ENCODE data around the gene OMP.
"Not testable (repeated sequence)": the region's sequence is repeated elsewhere in the genome, so short reads cannot be mapped to it uniquely, and the experiment has no call there.

Gene OMP

GRCh38 chr11:77092382-77092781, 10.3 kb upstream of the OMP start:
- no peak for TF ChIP-seq CTCF (IDR thresholded peaks at IDR 0.05; ENCODE audit: insufficient read depth, low read depth, low read length, missing control alignments)
- no peak for DNase-seq (ENCODE audit: low read depth)
- no peak overlapping the region for H3K4me3 ChIP-seq (ENCODE audit: low read length)

- no peak overlapping the region for H3K4me3 ChIP-seq (ENCODE audit: low read length)
- DNase-seq (ENCODE audit: low read depth) = no peak
- no peak for TF ChIP-seq CTCF (IDR thresholded peaks at IDR 0.05; ENCODE audit: insufficient read depth, low read depth, low read length, missing control alignments)
Observed at GRCh38 chr11:77093056-77093891, 9.4 kb upstream of the OMP start.

- no peak for TF ChIP-seq CTCF (IDR thresholded peaks at IDR 0.05; ENCODE audit: insufficient read depth, low read depth, low read length, missing control alignments)
- no peak for DNase-seq (ENCODE audit: low read depth)
- H3K4me3 ChIP-seq (ENCODE audit: low read length) = no peak overlapping the region
Observed at GRCh38 chr11:77093987-77094840, 8.4 kb upstream of the OMP start.

GRCh38 chr11:77094841-77095365, 7.7 kb upstream of the OMP start:
- no peak for TF ChIP-seq CTCF (IDR thresholded peaks at IDR 0.05; ENCODE audit: insufficient read depth, low read depth, low read length, missing control alignments)
- DNase-seq (ENCODE audit: low read depth) = no peak
- no peak overlapping the region for H3K4me3 ChIP-seq (ENCODE audit: low read length)

- H3K4me3 ChIP-seq (ENCODE audit: low read length) = no peak overlapping the region
- TF ChIP-seq CTCF (IDR thresholded peaks at IDR 0.05; ENCODE audit: insufficient read depth, low read depth, low read length, missing control alignments) = no peak
- no peak for DNase-seq (ENCODE audit: low read depth)
Observed at GRCh38 chr11:77095551-77096490, 6.8 kb upstream of the OMP start.

GRCh38 chr11:77096591-77097019, 6.0 kb upstream of the OMP start:
- H3K4me3 ChIP-seq (ENCODE audit: low read length) = no peak overlapping the region
- DNase-seq (ENCODE audit: low read depth) = no peak

GRCh38 chr11:77097180-77097579, 5.5 kb upstream of the OMP start:
- not testable (repeated sequence) for H3K4me3 ChIP-seq (ENCODE audit: low read length); DNase-seq (ENCODE audit: low read depth)

More at GRCh38 chr11:77096591-77097019, 6.0 kb upstream of the OMP start:
- TF ChIP-seq CTCF (IDR thresholded peaks at IDR 0.05; ENCODE audit: insufficient read depth, low read depth, low read length, missing control alignments) = no peak
